ENCODE measurements around the gene ATP4B.

Gene ATP4B

GRCh38 chr13:113655346-113656002 lies 2.5 kb downstream of the ATP4B start:
- TF ChIP-seq ZFX (IDR thresholded peaks at IDR 0.05; ENCODE audit: borderline replicate concordance) (no peak), CTCF (IDR thresholded peaks at IDR 0.05) (no peak)
- no peak overlapping the region for H3K27ac ChIP-seq

- H3K27ac ChIP-seq, result no peak overlapping the region
- TF ChIP-seq CTCF (IDR thresholded peaks at IDR 0.05), result no peak
- no peak for TF ChIP-seq ZFX (IDR thresholded peaks at IDR 0.05; ENCODE audit: borderline replicate concordance)
Measured at GRCh38 chr13:113654591-113655345, 3.2 kb downstream of the ATP4B start.

- TF ChIP-seq ZFX (IDR thresholded peaks at IDR 0.05; ENCODE audit: borderline replicate concordance) (no peak), CTCF (IDR thresholded peaks at IDR 0.05) (no peak)
- H3K27ac ChIP-seq, result no peak overlapping the region
Measured at GRCh38 chr13:113654175-113654560, 3.8 kb downstream of the ATP4B start.

GRCh38 chr13:113653264-113654174 lies 4.5 kb downstream of the ATP4B start:
- no peak overlapping the region for H3K27ac ChIP-seq

GRCh38 chr13:113652404-113653263 lies 5.4 kb downstream of the ATP4B start:
- no peak overlapping the region for H3K27ac ChIP-seq
- no peak for TF ChIP-seq ZFX (IDR thresholded peaks at IDR 0.05; ENCODE audit: borderline replicate concordance)
- TF ChIP-seq CTCF (IDR thresholded peaks at IDR 0.05), result no peak

More at GRCh38 chr13:113653264-113654174, 4.5 kb downstream of the ATP4B start:
- TF ChIP-seq CTCF (IDR thresholded peaks at IDR 0.05), result no peak
- TF ChIP-seq ZFX (IDR thresholded peaks at IDR 0.05; ENCODE audit: borderline replicate concordance), result no peak

GRCh38 chr13:113651511-113652403 lies 6.2 kb downstream of the ATP4B start:
- H3K27ac ChIP-seq, result no peak overlapping the region
- no peak for TF ChIP-seq CTCF (IDR thresholded peaks at IDR 0.05)
- TF ChIP-seq ZFX (IDR thresholded peaks at IDR 0.05; ENCODE audit: borderline replicate concordance), result no peak
